Mucosa of descending colon (tissue), 3 donors: ENCODE measurements around the gene UBP1. TPM values are rescaled to one million over a fixed set of nuclear protein-coding genes. Genes with fewer than 3 reads are reported as not detected.
"Not testable (repeated sequence)": the region's sequence is repeated elsewhere in the genome, so short reads cannot be mapped to it uniquely, and the experiment has no call there.

Experiments
- ATAC-seq: fragments of 200-7000 bp; cut with Tn5 transposase; one replicate; pipeline ENCODE4 v1.9.1; 2020; ENCODE audit warnings: mild to moderate bottlenecking, moderate library complexity
- DNase-seq, 3 donors: peaks; one replicate each; pipeline ENCODE4 v3.0.0-alpha.2; 2020
- H3K36me3 ChIP-seq: fragments of 200-600 bp; one replicate; pipeline ENCODE4 v1.8.0; 2021; ENCODE audit warnings: low read depth, mild to moderate bottlenecking
- H3K4me1 ChIP-seq: fragments of 200-600 bp; one replicate; pipeline ENCODE4 v1.8.0; 2021; ENCODE audit warnings: low read depth, mild to moderate bottlenecking
- H3K4me3 ChIP-seq: fragments of 200-600 bp; one replicate; pipeline ENCODE4 v1.8.0; 2021; ENCODE audit warnings: mild to moderate bottlenecking
- H3K9me3 ChIP-seq: fragments of 200-600 bp; one replicate; pipeline ENCODE4 v1.8.0; 2021; ENCODE audit warnings: mild to moderate bottlenecking
- intact Hi-C, 2 donors: fragments of 100-400 bp; cut with DNase I in 1 of 2; cut with micrococcal nuclease in 1 of 2; formaldehyde crosslinking; loops; one replicate each; pipeline versions ENCODE4 v1.11.0 to v1.11.1; 2022; cut with DNase I, micrococcal nuclease
- total RNA-seq, 3 donors: library from RNA; stranded (reverse); fragmentation: NEBNext Ultra II Directional in 2 of 3; extraction: Animal tissue kit (Norgen Biotek cat#: 25700) in 2 of 3; gene quantifications; one replicate each; pipeline versions ENCODE4 v1.2.1 to v1.2.4, GENCODE V29; 2021 to 2023
- TF ChIP-seq, protein P1 (sequence below): fragments of 200-600 bp; IDR thresholded peaks from one replicate; pipeline ENCODE4 v1.8.0; 2022; ENCODE audit warnings: antibody characterized with exemption, mild to moderate bottlenecking
- donor health status: DM: no; HTN: no; CAD: no; lungs with moderate emphysema.
- donor health status: DM: no; HTN: no; CAD: no.
- donor health status: DM: no; HTN: yes; CAD: no.

The UBP1 gene
- total RNA-seq, 3 donors from 2014 or later: 62.1 to 90.9 (median 64.3) TPM

DNA sequence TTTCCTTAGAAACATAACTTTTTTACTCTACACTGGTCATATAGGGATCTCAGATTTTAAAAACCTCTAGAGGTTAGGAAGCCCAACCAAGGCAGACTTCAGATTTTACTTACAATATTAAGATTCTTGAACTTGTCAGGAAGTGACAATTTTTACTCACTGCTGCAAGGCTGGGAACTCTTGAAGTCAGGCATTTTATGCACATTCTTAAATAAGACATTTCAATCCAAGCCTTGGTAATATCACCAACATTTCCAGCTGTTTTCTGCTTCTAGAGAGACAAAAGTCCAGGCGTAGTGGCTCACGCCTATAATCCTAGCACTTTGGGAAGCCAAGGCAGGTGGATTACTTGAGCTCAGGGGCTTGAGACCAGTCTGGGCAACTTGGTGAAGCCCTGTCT, 33.6 kb upstream of the UBP1 start:
- no peaks in the 10 kb centered on the region for H3K36me3 ChIP-seq
- no peak for DNase-seq
- no peaks in the 10 kb centered on the region for H3K4me1 ChIP-seq

DNA sequence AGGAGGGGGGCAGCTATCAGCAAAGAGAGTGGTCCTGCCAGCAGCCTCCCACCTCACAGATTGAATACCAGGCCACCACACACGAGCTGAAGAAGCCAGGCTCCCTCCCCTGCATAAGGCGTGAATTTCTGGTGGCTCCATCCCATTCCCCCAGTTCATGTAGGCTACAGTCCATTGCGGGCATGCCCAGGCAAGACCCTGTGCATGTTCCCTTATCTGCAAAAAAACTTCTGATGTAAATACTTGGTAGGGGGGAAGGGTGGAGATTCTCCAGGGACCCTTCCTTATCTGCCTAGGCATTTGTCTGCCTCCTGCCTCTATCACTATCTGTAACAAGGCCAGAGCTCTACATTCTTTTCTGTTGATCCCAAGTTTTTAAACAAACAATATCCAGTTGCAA, 27.6 kb upstream of the UBP1 start:
- no peak overlapping the region for H3K4me3 ChIP-seq
- no peaks in the 10 kb centered on the region for H3K4me1 ChIP-seq
- DNase-seq (no peak), ATAC-seq (no peak)
- H3K9me3 ChIP-seq: no peaks in the 10 kb centered on the region
- TF ChIP-seq, protein P1, sequence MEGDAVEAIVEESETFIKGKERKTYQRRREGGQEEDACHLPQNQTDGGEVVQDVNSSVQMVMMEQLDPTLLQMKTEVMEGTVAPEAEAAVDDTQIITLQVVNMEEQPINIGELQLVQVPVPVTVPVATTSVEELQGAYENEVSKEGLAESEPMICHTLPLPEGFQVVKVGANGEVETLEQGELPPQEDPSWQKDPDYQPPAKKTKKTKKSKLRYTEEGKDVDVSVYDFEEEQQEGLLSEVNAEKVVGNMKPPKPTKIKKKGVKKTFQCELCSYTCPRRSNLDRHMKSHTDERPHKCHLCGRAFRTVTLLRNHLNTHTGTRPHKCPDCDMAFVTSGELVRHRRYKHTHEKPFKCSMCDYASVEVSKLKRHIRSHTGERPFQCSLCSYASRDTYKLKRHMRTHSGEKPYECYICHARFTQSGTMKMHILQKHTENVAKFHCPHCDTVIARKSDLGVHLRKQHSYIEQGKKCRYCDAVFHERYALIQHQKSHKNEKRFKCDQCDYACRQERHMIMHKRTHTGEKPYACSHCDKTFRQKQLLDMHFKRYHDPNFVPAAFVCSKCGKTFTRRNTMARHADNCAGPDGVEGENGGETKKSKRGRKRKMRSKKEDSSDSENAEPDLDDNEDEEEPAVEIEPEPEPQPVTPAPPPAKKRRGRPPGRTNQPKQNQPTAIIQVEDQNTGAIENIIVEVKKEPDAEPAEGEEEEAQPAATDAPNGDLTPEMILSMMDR: no peak
- no peaks in the 10 kb centered on the region for H3K36me3 ChIP-seq
- intact Hi-C loops: no loop called here

More for the DNA sequence above, 33.6 kb upstream of the UBP1 start:
- H3K4me3 ChIP-seq: no peak overlapping the region
- intact Hi-C loops: no loop called here
- no peak for ATAC-seq
- no peaks in the 10 kb centered on the region for H3K9me3 ChIP-seq
- TF ChIP-seq, protein P1: no peak

DNA sequence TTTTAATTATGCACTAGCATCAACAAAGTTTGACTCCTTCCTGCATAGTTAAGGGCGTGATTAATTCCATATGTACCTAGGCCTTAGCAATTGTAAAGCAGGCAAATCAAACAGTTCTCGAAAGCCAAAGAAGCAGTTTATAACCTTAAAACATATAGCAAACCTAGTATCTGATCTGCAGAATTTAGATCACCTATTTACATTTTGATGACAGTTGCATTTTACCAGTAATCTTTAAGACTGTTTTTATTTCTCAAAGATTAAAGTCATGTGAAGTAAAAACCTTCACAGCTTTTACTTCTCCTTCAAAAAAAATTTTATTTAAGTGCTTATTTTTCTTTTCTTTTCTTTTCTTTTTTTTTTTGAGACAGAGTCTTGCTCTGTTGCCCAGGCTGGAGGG, 20.9 kb upstream of the UBP1 start:
- no peak for ATAC-seq
- no peak for DNase-seq
- no peak overlapping the region for H3K4me3 ChIP-seq
- H3K4me1 ChIP-seq: no peaks in the 10 kb centered on the region
- no peaks in the 10 kb centered on the region for H3K36me3 ChIP-seq
- peaks cover 27% of the 10 kb centered on the region for H3K9me3 ChIP-seq
- intact Hi-C loops: no loop called here
- TF ChIP-seq, protein P1: no peak

DNA sequence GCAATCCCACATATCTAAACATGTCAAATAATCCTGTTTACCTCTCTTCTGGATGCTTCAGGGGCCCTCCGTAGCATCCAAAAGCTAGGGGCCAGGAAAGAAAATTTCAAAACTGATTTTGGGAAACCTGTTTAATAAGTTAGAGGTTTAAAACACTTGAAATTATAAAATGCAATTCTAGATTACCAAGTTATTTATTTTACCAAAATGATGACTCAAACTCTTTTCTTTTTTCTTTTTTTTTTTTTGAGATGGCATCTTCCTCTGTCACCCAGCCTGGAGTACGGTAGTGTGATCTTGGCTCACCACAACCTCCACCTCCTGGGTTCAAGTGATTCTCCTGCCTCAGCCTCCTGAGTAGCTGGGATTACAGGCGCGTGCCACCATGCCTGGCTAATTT, 19.4 kb upstream of the UBP1 start:
- ATAC-seq, intact Hi-C loops, DNase-seq, H3K36me3 ChIP-seq, H3K4me3 ChIP-seq, H3K4me1 ChIP-seq: not testable (repeated sequence)
- H3K9me3 ChIP-seq: peaks cover 27% of the 10 kb centered on the region

DNA sequence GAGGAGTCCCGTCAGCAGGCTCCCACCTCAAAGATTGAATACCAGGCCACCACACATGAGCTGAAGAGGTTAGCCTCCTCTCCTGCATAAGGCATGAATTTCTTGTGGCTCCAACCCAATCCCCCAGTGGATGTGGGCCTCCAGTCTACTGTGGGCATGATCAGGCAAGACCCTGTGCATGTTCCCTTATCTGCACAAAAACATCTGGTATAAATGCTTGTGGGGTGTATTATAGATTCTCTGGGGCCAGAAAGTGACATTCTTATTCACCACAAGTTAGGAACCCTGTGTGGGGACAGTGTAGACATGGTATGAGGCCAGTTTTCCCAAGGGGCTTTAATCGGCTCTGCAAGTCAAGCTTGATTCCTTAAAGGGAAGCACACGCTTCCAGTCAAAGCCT, 18.2 kb upstream of the UBP1 start:
- Histone ChIP-seq H3K36me3 (no peaks in the 10 kb centered on the region), H3K4me3 (no peak overlapping the region), H3K9me3 (peaks cover 27% of the 10 kb centered on the region), H3K4me1 (no peaks in the 10 kb centered on the region)
- intact Hi-C loops: no loop called here
- DNase-seq (no peak), ATAC-seq (no peak)
- TF ChIP-seq, protein P1: no peak

DNA sequence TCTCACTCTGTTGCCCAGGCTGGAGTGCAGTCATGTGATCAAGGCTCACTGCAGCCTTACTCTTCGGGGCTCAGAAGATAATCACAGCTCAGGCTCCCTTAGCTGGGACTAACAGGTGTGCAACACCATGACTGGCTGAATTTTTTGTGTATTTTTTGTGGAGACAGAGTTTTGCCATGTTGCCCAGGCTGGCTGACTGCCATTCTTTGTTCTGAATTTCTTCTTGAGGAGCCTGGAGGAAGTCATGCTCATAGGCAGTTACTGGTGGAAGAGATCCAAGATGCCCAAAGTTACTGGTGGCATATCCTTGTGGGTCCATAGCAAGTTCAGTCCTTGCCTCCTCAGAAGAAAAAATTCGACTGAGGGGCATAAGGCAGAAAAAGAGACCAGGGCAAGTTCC, 16.6 kb upstream of the UBP1 start:
- no peak for DNase-seq
- intact Hi-C loops: no loop called here
- peaks cover 27% of the 10 kb centered on the region for H3K9me3 ChIP-seq
- TF ChIP-seq, protein P1: no peak
- H3K4me1 ChIP-seq: no peaks in the 10 kb centered on the region
- no peak overlapping the region for H3K4me3 ChIP-seq
- no peaks in the 10 kb centered on the region for H3K36me3 ChIP-seq
- no peak for ATAC-seq
